ENCODE measurements around the gene RAD50.
"Not testable (repeated sequence)": the region's sequence is repeated elsewhere in the genome, so short reads cannot be mapped to it uniquely, and the experiment has no call there.

The RAD50 gene

DNA sequence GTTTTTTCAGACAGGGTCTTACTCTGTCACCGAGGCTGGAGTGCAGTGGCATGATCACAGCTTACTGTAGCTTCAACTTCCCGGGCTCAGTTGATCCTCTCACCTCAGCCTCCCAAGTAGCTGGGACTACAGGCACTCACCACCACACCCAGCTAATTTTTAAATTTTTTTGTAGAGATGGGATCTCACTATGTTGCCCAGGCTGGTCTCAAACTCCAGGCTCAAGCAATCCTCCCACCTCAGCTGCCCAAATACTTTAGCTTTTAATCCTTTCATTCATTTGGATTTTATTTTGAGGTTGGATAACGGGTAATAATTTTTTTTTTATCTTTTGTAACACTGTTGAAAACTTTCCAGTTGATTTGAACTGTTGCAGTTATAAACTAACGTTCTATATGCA is 76.8 kb downstream of the RAD50 start:
- not testable (repeated sequence) for DNase-seq (ENCODE audit: low read depth)

- no peak for DNase-seq (ENCODE audit: low read depth)
Measured at GRCh38 chr5:132635873-132636272, 79.1 kb downstream of the RAD50 start.

- DNase-seq (ENCODE audit: low read depth), result no peak
Measured at GRCh38 chr5:132637241-132637640, 80.5 kb downstream of the RAD50 start.

- DNase-seq (ENCODE audit: low read depth), result no peak
Measured at GRCh38 chr5:132639706-132640130, 82.9 kb downstream of the RAD50 start.

DNA sequence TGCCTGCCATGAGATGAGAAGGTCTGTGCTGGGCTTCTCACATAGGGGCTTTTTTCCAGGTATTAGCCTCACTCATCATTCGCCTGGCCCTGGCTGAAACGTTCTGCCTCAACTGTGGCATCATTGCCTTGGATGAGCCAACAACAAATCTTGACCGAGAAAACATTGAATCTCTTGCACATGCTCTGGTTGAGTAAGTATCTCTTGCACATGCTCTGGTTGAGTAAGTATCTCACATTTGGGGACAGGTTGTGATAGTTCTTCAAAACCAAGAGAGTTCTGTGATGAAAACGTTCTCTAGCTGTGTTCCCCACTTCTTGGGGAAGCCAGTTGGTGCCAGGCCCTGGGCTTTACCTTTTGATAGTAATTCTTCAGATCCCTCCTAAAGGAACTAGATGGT is 83.8 kb downstream of the RAD50 start:
- DNase-seq (ENCODE audit: low read depth), result no peak

- no peak for DNase-seq (ENCODE audit: low read depth)
Measured at GRCh38 chr5:132641241-132641723, 84.5 kb downstream of the RAD50 start.

DNA sequence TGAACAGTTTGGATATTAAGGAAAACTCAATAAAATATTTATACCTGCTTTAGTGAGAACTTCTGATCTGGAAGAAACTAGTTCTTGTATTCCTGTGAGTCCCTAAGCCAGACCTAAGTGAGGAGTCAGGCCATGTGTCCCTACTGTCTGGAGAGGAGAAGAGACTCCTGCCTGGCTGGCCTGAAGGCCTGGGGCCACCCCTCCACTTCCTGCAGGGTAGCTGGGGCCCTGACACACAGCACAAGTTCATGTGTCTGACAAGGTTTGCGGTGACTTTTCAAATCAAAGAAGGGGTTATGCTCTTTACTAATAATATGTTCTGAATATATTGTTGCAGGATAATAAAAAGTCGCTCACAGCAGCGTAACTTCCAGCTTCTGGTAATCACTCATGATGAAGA is 85.1 kb downstream of the RAD50 start:
- no peak for DNase-seq (ENCODE audit: low read depth)

DNA sequence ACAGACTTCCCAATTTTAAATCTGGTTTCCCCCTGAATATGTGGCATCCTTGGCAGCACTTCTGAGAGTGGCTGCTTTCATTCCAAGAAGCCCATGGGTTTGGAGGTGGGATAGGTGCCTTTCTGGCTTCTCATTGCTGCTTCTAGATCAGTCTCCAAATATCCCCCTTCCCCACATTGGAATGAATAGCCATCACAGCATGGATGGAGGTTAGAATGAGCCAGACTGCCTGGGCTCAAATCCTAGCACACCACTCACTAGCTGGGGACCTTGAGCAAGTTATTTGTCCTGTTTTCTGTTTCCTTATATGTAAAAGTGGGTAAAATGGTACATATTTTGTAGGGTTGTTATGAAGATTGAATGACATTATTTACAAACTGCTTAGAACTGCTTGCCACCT is 87.4 kb downstream of the RAD50 start:
- no peak for DNase-seq (ENCODE audit: low read depth)

GRCh38 chr5:132646583-132647266 is 89.9 kb downstream of the RAD50 start:
- DNase-seq (ENCODE audit: low read depth), result no peak

GRCh38 chr5:132647473-132647872 is 90.7 kb downstream of the RAD50 start:
- DNase-seq (ENCODE audit: low read depth), result no peak

DNA sequence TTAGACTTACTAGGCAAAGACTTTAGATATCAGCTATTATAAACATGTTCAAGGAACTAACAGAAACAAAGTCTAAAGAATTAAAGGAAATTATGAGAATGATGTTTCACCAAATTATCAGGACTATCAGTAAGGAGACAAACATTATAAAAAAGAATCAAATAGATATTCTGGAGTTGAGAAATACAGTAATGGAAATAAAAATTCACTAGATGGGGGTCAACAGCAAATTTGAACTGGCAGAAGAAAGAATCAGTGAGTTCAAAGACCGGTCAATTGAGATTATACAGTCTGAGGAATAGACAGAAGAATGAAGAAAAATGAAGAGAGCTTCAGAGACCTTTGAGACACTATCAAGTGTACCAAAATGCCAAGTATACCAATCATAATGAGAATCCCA is 91.6 kb downstream of the RAD50 start:
- DNase-seq (ENCODE audit: low read depth), result no peak

DNA sequence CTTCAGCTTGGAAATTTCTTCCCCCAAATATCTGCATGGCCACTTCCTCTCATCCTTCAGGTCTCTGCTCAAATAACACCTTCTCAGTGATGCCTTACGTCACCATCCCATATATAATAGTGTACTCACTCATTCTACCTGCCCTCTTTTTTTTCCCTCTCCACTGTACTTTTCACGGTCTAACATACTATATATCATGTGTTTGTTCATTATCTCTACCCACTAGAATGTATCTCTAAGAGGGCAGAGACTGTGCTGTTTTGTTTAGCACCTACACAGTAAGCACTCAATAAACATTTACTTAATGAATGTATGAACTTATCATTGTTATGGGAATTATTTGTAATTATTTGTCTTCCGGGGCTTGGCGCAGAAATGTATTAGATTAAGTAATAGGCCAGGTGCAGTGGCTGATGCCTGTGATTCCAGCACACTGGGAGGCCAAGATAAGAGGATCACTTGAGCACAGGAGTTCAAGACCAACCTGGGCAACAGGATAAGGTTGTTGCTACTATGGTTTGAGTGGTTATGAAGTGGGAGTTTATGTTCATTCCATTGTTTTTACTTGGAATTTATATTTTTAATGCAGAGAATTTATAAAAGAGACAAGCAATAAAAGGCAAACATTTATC is 95.2 kb downstream of the RAD50 start:
- DNase-seq (ENCODE audit: low read depth), result no peak

GRCh38 chr5:132653716-132654115 is 96.9 kb downstream of the RAD50 start:
- no peak for DNase-seq (ENCODE audit: low read depth)

- no peak for DNase-seq (ENCODE audit: low read depth)
Measured at GRCh38 chr5:132655821-132656773, 99.3 kb downstream of the RAD50 start.

- no peak for DNase-seq (ENCODE audit: low read depth)
Measured at GRCh38 chr5:132656774-132657355, 100.1 kb downstream of the RAD50 start.

DNA sequence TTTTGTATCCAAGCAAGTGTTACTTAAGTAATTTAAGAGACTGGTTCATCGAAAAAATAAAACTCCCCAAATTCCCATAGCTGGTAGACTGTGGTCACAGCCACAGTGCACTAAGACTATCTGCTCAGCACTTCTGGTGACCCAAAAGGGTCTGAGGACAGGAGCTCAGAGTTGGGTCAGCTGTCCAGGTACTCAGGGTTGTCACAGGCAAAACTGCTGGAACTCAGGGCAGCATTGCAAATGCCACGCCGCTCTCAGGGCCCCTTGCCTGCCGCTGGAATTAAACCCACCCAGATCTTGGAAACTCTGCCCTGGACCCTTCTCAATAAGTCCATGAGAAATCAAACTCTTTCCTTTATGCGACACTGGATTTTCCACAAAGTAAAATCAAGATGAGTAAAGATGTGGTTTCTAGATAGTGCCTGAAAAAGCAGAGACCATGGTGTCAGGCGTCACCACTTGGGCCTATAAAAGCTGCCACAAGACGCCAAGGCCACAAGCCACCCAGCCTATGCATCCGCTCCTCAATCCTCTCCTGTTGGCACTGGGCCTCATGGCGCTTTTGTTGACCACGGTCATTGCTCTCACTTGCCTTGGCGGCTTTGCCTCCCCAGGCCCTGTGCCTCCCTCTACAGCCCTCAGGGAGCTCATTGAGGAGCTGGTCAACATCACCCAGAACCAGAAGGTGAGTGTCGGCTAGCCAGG is 101.1 kb downstream of the RAD50 start, which contains the start of gene IL13:
Gene IL13, plus strand, starts transcription at position 498 of the 705 bp plus-strand sequence. Its CDS starts 14 bp downstream, at position 512.
- no peak for DNase-seq (ENCODE audit: low read depth)

GRCh38 chr5:132658381-132659302 is 101.9 kb downstream of the RAD50 start:
- DNase-seq (ENCODE audit: low read depth), result no peak

DNA sequence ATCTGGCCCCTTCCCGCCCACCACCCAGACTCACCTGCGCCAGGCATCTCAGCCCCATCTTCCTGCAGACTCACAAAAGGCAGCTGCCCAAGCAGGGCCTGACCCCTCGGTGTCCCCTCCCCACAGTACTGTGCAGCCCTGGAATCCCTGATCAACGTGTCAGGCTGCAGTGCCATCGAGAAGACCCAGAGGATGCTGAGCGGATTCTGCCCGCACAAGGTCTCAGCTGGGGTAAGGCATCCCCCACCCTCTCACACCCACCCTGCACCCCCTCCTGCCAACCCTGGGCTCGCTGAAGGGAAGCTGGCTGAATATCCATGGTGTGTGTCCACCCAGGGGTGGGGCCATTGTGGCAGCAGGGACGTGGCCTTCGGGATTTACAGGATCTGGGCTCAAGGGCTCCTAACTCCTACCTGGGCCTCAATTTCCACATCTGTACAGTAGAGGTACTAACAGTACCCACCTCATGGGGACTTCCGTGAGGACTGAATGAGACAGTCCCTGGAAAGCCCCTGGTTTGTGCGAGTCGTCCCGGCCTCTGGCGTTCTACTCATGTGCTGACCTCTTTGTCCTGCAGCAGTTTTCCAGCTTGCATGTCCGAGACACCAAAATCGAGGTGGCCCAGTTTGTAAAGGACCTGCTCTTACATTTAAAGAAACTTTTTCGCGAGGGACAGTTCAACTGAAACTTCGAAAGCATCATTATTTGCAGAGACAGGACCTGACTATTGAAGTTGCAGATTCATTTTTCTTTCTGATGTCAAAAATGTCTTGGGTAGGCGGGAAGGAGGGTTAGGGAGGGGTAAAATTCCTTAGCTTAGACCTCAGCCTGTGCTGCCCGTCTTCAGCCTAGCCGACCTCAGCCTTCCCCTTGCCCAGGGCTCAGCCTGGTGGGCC is 103.1 kb downstream of the RAD50 start:
- no peak for DNase-seq (ENCODE audit: low read depth)
